Fibroblast of mammary gland (primary cell): ENCODE measurements around the gene ACOT13.
"Not testable (repeated sequence)": the region's sequence is repeated elsewhere in the genome, so short reads cannot be mapped to it uniquely, and the experiment has no call there.

Experiments used
- DNase-seq: peaks from one replicate; pipeline ENCODE4 v3.0.0-alpha.2; 2010; ENCODE audit warnings: low read depth
- H3K4me3 ChIP-seq: 2 replicates; pipeline ENCODE4 v1.5.1; 2011; ENCODE audit warnings: low read depth, mild to moderate bottlenecking, low read length, moderate library complexity; ENCODE audit not compliant: control insufficient read depth
- TF ChIP-seq, protein P1 (sequence below): conservative IDR thresholded peaks from 2 replicates; pipeline ENCODE4 v1.5.1; 2011; ENCODE audit warnings: low read depth, low read length, inconsistent platforms; ENCODE audit not compliant: control insufficient read depth, insufficient read depth

Gene ACOT13

DNA sequence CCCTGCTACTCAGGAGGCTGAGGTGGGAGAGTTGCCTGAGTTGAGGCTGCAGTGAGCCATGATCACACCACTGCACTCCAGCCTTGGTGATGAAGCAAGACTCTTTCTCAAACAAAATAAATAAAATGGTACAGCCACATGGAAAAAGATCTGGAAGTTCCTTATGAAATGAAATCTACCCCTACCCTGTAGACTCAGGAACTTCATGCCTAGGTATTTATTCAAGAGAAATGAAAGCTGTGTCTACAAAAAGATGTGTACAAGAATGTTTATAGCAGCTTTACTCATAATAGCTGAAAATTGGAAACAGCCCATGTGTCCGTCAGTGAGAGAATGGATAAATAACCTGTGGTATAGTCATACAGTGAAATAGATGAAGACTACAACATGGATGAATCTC, 67.3 kb downstream of the ACOT13 start:
- no peak overlapping the region for H3K4me3 ChIP-seq
- TF ChIP-seq, protein P1, sequence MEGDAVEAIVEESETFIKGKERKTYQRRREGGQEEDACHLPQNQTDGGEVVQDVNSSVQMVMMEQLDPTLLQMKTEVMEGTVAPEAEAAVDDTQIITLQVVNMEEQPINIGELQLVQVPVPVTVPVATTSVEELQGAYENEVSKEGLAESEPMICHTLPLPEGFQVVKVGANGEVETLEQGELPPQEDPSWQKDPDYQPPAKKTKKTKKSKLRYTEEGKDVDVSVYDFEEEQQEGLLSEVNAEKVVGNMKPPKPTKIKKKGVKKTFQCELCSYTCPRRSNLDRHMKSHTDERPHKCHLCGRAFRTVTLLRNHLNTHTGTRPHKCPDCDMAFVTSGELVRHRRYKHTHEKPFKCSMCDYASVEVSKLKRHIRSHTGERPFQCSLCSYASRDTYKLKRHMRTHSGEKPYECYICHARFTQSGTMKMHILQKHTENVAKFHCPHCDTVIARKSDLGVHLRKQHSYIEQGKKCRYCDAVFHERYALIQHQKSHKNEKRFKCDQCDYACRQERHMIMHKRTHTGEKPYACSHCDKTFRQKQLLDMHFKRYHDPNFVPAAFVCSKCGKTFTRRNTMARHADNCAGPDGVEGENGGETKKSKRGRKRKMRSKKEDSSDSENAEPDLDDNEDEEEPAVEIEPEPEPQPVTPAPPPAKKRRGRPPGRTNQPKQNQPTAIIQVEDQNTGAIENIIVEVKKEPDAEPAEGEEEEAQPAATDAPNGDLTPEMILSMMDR, result no peak
- no peak for DNase-seq

DNA sequence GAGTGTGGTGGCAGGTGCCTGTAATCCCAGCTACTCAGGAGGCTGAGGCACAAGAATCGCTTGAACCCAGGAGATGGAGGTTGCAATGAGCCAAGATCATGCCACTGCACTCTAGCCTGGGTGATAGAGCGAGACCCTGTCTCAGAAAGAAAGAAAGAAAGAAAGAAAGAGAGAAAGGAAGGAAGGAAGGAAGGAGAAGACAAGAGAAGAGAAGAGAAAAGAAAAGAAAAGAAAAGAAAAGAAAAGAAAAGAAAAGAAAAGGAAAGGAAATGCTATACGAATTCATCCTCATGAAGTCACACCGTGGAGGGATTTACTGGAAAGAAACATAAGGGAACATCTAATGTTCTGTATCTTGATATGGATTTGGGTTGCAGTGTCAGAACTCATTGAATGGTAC, 67.8 kb downstream of the ACOT13 start:
- not testable (repeated sequence) for H3K4me3 ChIP-seq, DNase-seq

DNA sequence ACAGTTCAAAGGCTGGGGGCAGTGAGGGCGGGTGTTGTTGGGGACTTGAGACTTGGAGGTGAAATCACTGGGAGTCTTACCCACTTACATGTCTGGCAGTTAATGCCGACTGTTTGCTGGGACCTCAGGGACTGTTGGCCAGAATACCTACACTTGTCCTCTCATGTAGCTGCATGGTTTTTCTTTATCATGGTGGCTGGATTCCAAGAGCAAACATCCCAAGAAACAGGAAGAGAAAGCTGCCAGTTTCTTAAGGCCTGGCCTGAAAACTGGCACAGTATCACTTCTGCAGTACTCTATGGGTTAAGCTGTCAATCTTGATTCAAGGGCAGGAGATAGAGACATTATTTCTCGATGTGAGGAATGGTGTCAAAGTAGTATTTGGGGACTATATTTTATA, 71.9 kb downstream of the ACOT13 start:
- DNase-seq, result no peak
- TF ChIP-seq, protein P1, result no peak
- H3K4me3 ChIP-seq, result no peak overlapping the region

GRCh38 chr6:24740861-24741260, 74.0 kb downstream of the ACOT13 start:
- DNase-seq, result peak; percentile 54
- TF ChIP-seq, protein P1, result no peak

GRCh38 chr6:24742216-24742738, 75.4 kb downstream of the ACOT13 start:
- no peak overlapping the region for H3K4me3 ChIP-seq
- TF ChIP-seq, protein P1, result no peak
- DNase-seq, result no peak

More at GRCh38 chr6:24740861-24741260, 74.0 kb downstream of the ACOT13 start:
- H3K4me3 ChIP-seq, result no peak overlapping the region

GRCh38 chr6:24743265-24743943, 76.5 kb downstream of the ACOT13 start:
- peak overlapping the region; percentile 21 for H3K4me3 ChIP-seq
- TF ChIP-seq, protein P1, result no peak
- DNase-seq, result peak; percentile 99

- no peak for DNase-seq
- no peak overlapping the region for H3K4me3 ChIP-seq
- TF ChIP-seq, protein P1, result no peak
Observed at GRCh38 chr6:24743944-24744335, 77.1 kb downstream of the ACOT13 start.
